ENCODE data around the gene HECTD4.
A peak's percentile ranks its signal among the peaks of the same experiment; 100 is the strongest.

Gene HECTD4

DNA sequence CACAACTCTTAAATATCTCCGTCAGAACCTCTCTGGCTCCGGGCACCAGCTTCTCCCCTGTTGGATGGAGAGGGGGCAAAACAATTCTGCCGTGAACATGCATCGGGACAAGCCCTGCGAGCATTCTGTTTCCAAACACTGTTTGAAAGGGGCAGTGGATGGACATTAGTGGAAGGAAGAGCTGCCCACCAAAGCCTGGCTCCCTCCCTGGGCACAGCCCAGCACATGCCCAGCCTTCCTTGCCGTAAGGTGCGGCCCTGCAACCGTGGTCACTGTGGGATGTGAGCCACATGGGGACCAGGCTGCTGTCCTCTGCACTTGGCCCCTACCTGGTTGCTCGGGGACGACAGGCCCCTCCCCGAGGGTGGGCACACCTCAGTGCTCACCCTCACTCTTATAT, 202.9 kb downstream of the HECTD4 start:
- Mint-ChIP-seq H3K27me3 (no peaks in the 10 kb centered on the region), H3K4me1 (peaks cover 10% of the 10 kb centered on the region), H3K9me3 (no peaks in the 10 kb centered on the region), H3K27ac (no peak overlapping the region), H3K36me3 (peaks cover 27% of the 10 kb centered on the region), H3K4me3 (no peak overlapping the region)
- DNase-seq: no peak
- CTCF ChIA-PET: no interaction called here

DNA sequence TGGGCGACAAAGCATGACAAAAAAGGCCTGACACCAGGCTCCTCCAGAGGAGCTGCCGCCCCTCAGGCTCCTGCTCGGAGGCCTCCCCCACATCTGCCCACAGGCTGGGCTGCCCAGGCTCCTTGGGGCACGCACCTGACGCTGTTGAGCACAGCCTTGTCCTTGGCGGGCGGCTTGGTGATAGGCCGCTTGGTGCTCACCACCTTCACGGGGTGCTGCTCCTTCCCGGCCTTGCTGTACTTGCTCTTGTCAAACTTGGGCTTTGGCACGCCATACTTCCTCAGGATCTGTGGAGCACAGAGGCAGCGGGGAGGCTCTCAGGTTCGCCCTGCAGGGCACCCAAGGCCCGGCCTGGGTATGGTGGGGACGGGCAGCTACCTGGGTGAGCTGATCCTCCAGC, 203.4 kb downstream of the HECTD4 start:
- Mint-ChIP-seq H3K4me1 (peaks cover 9% of the 10 kb centered on the region), H3K36me3 (peaks cover 25% of the 10 kb centered on the region), H3K27ac (no peak overlapping the region), H3K27me3 (no peaks in the 10 kb centered on the region), H3K4me3 (no peak overlapping the region), H3K9me3 (no peaks in the 10 kb centered on the region)
- CTCF ChIA-PET: no interaction called here
- no peak for DNase-seq

DNA sequence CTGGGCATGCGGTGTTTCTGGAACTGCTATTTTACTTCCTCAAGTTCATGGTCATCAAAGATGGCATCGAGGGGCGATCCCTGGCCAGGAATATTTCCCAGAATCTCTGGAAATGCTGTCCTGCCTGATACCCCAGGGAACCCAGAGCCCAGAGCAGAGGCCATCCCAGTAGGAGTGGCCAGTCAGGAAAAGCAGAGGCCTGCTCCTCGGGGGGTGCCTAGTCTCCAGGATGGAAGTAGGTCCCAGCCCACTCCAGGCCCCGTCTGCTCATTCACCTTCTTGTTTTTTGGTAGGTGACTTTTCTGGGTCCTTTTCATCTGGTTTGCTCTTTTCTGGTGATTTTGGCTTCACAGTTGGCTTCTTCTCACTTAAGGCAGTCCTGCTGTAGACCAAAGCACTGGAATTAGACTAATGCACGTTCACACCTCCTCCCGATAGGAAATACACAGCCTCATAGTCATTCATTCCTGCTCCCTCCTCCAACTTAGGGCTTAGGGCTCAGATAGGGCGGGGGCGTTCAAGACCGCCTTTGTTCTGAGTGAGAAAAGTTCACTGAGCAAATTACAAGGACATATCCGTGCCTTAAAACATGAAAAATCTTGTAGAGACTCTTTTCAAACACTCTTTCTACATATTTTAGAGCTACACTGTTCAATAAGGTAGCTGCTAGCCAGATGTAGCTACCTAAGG, 205.8 kb downstream of the HECTD4 start:
- Mint-ChIP-seq H3K36me3 (peaks cover 26% of the 10 kb centered on the region), H3K27me3 (no peaks in the 10 kb centered on the region), H3K4me3 (no peak overlapping the region), H3K4me1 (no peaks in the 10 kb centered on the region), H3K9me3 (no peaks in the 10 kb centered on the region), H3K27ac (no peak overlapping the region)
- DNase-seq: no peak
- CTCF ChIA-PET: no interaction called here

- Mint-ChIP-seq H3K36me3 (peaks cover 30% of the 10 kb centered on the region), H3K27me3 (no peaks in the 10 kb centered on the region), H3K9me3 (no peaks in the 10 kb centered on the region), H3K4me3 (no peak overlapping the region), H3K27ac (no peak overlapping the region), H3K4me1 (peaks cover under 1% of the 10 kb centered on the region)
- CTCF ChIA-PET: no interaction called here
- no peak for DNase-seq
Measured at GRCh38 chr12:112175361-112176155, 206.7 kb downstream of the HECTD4 start.

DNA sequence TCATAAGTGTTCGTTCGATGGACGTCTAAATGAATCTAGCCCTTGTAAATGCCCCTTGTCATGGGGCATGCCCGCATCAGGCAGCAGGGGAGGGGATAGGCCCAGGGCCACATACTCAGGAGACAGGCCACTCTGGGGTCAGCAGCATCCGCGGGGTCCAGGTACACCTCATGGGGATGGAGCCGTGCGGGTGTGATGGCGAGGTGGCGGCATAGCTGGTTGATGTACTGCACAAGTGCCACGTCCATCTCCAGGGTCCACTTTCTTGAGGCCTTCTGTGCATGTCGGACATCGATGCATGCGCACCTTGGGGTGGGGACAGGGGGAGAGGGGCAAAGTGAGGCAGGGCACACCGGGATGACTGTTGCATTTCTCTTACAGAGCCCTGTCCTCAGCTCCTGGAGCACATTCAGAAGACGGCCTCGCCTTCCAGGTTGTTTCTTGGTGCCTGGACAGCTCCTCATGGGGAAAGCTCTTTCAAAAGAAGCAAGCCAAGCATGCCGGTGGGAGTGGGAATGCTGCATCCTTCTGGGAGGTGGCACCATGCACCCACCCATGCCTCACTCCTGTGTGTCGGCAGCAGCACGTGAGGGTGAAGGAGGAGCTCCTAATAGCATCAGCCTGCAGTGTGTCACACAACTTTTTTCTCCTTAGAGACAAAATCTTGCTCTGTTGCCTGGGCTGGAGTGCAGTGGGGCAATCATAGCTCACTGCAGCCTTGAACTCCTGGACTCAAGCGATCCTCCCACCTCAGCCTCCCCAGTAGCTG, 209.5 kb downstream of the HECTD4 start:
- Mint-ChIP-seq H3K4me3 (no peak overlapping the region), H3K4me1 (peaks cover 6% of the 10 kb centered on the region), H3K9me3 (no peaks in the 10 kb centered on the region), H3K27me3 (no peaks in the 10 kb centered on the region), H3K27ac (no peak overlapping the region), H3K36me3 (peaks cover 37% of the 10 kb centered on the region)
- CTCF ChIA-PET: no interaction called here
- DNase-seq: no peak

DNA sequence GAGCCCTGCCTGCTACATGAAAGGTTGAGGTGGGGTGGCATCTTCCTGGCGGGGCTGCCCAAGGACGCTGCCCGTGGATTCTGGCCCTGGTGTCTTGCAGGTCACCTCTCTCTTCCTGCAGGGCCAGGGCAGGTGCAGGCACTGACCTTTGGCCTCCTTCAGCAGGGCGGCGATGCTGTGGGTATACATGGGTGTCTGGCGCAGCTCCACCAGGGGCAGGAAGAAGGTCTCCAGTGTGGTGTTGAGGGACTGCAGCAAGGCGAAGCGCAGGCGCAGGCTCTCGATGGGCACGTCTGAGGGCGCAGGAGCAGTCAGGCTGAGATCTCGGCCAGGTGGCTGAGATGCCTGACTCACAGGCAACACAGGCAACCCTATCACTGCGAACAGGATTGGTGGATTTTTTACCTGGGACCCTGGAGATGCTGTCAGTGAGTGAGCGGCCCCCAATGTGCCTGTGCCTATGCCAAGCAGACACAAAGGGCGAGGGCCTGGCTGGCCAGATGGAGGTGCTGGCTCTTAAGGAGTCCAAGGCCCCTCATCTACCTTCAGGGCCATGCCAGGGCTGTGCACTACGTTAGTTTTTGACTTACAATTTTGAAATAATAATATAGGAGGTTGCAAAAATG, 211.1 kb downstream of the HECTD4 start:
- CTCF ChIA-PET: no interaction called here
- Mint-ChIP-seq H3K4me3 (no peak overlapping the region), H3K36me3 (peaks cover 32% of the 10 kb centered on the region), H3K27ac (no peak overlapping the region), H3K9me3 (no peaks in the 10 kb centered on the region), H3K4me1 (peaks cover 6% of the 10 kb centered on the region), H3K27me3 (no peaks in the 10 kb centered on the region)
- DNase-seq: no peak

DNA sequence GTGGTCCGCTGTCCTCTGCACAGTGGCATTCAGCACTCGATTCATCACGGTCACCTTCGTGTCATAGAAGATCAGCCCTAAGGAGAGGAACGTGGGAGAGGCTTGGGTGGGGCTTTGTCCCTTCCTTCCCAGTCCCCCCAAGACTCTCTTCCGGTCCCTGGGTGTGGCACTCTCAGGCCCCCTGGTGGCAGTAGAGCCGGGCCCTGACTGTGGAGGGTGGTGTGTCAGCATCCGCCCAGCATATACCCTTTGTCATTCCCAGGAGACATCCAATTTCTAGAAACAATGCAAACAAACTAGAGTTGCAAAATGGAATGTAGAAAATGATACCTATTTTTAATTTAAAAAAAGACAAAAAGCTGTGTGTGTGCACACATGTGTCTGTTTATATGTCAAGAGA, 211.9 kb downstream of the HECTD4 start:
- peaks cover 6% of the 10 kb centered on the region for H3K4me1 Mint-ChIP-seq
- H3K27me3 Mint-ChIP-seq: no peaks in the 10 kb centered on the region
- CTCF ChIA-PET: no interaction called here
- H3K4me3 Mint-ChIP-seq: no peak overlapping the region
- peaks cover 25% of the 10 kb centered on the region for H3K36me3 Mint-ChIP-seq
- peak; percentile 55 for DNase-seq
- H3K9me3 Mint-ChIP-seq: no peaks in the 10 kb centered on the region
- H3K27ac Mint-ChIP-seq: peak overlapping the region; percentile 52

- no peaks in the 10 kb centered on the region for H3K9me3 Mint-ChIP-seq
- no peaks in the 10 kb centered on the region for H3K27me3 Mint-ChIP-seq
- peaks cover 21% of the 10 kb centered on the region for H3K36me3 Mint-ChIP-seq
- no peak overlapping the region for H3K27ac Mint-ChIP-seq
- peaks cover 6% of the 10 kb centered on the region for H3K4me1 Mint-ChIP-seq
- DNase-seq: no peak
- H3K4me3 Mint-ChIP-seq: no peak overlapping the region
- CTCF ChIA-PET: no interaction called here
Measured at GRCh38 chr12:112169966-112170365, 212.3 kb downstream of the HECTD4 start.

DNA sequence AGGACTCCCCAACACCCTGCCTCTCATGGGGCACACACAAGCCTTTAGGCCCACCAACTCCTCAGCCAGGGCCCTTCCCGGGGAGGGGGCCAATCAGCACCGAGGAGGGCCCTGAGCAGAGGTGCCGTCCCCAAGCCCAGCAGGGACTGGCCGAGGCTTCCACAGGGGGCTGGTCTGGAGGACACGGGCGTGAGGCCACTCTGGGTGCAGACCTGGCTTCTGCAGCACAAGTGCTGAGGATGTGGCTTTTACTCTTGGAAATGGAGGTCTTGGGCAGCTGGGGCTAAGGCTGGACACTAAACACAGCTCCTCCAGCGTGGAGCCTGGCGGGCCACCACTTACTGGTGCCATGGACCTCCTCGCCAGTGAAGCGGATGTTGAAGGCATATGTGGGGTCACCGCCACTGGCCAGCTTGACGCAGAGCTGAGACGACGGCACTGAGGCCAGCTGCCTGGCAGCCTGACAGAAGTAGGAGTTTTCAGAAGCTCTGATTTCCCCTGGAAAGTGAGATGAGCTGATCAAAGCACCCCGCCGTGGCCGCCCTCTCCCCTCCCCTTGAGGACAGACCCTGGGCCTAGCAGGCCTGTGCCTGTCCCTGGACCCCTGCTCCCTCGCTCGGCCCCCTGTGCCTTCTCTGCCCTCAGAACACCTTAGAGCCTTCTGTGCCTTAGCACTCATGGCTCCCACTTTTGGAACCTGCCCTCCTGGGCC, 212.9 kb downstream of the HECTD4 start:
- no peaks in the 10 kb centered on the region for H3K9me3 Mint-ChIP-seq
- CTCF ChIA-PET: interaction anchor here (1.0 kb wide), 1 partner anchor 12 kb away, joined by 3 read pairs; no protein-coding TSS in a partner anchor
- DNase-seq: no peak
- no peak overlapping the region for H3K4me3 Mint-ChIP-seq
- H3K27me3 Mint-ChIP-seq: no peaks in the 10 kb centered on the region
- H3K27ac Mint-ChIP-seq: no peak overlapping the region
- peaks cover 19% of the 10 kb centered on the region for H3K36me3 Mint-ChIP-seq
- H3K4me1 Mint-ChIP-seq: peaks cover 6% of the 10 kb centered on the region

GRCh38 chr12:112168561-112168971, 213.7 kb downstream of the HECTD4 start:
- no peak overlapping the region for H3K4me3 Mint-ChIP-seq

GRCh38 chr12:112167718-112168525, 214.3 kb downstream of the HECTD4 start:
- Mint-ChIP-seq H3K4me3 (no peak overlapping the region), H3K4me1 (peaks cover 6% of the 10 kb centered on the region), H3K36me3 (peaks cover 21% of the 10 kb centered on the region), H3K27me3 (no peaks in the 10 kb centered on the region), H3K27ac (peak overlapping the region; percentile 37), H3K9me3 (no peaks in the 10 kb centered on the region)
- no peak for DNase-seq
- CTCF ChIA-PET: no interaction called here

More at GRCh38 chr12:112168561-112168971, 213.7 kb downstream of the HECTD4 start:
- no peaks in the 10 kb centered on the region for H3K27me3 Mint-ChIP-seq
- no peaks in the 10 kb centered on the region for H3K9me3 Mint-ChIP-seq
- H3K27ac Mint-ChIP-seq: peak overlapping the region; percentile 37
- DNase-seq: no peak
- peaks cover 19% of the 10 kb centered on the region for H3K36me3 Mint-ChIP-seq
- CTCF ChIA-PET: interaction anchor here (1.0 kb wide), 1 partner anchor 13 kb away, joined by 3 read pairs; no protein-coding TSS in a partner anchor
- peaks cover 6% of the 10 kb centered on the region for H3K4me1 Mint-ChIP-seq

DNA sequence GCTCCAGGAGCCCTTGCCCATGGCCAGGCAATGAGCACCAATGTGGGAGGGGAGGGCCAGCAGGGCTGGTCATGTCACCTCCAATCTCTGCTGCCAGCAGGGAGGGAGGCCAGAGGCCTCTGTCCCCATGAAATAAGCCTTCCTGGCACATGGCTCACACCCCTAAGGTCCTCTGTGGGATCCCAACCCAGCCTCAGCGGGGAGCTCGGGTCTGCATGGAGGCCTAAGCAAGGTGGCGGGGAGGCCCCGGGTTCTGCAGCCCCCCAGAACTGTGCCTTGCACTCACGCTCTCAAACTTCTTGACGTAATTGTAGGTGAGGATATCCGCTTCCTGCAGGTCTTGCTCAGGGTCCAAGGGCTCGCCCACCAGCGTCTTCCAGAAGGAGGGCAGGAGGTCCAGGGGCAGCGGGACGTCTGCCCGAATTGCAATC, 215.2 kb downstream of the HECTD4 start:
- Mint-ChIP-seq H3K4me1 (peaks cover 6% of the 10 kb centered on the region), H3K27me3 (no peaks in the 10 kb centered on the region), H3K36me3 (peaks cover 24% of the 10 kb centered on the region), H3K4me3 (no peak overlapping the region), H3K9me3 (no peaks in the 10 kb centered on the region), H3K27ac (peak overlapping the region; percentile 24)
- CTCF ChIA-PET: no interaction called here
- no peak for DNase-seq

Data from activated naive CD4-positive, alpha-beta T cell treated with anti-CD3 and anti-CD28 coated beads, Interleukin-2, amount 10 ng/mL, durations not matched to agents 7 days and 5 days (primary cell).